ENCODE results near the gene MAU2.
"Not testable (repeated sequence)": the region's sequence is repeated elsewhere in the genome, so short reads cannot be mapped to it uniquely, and the experiment has no call there.

Gene MAU2

DNA sequence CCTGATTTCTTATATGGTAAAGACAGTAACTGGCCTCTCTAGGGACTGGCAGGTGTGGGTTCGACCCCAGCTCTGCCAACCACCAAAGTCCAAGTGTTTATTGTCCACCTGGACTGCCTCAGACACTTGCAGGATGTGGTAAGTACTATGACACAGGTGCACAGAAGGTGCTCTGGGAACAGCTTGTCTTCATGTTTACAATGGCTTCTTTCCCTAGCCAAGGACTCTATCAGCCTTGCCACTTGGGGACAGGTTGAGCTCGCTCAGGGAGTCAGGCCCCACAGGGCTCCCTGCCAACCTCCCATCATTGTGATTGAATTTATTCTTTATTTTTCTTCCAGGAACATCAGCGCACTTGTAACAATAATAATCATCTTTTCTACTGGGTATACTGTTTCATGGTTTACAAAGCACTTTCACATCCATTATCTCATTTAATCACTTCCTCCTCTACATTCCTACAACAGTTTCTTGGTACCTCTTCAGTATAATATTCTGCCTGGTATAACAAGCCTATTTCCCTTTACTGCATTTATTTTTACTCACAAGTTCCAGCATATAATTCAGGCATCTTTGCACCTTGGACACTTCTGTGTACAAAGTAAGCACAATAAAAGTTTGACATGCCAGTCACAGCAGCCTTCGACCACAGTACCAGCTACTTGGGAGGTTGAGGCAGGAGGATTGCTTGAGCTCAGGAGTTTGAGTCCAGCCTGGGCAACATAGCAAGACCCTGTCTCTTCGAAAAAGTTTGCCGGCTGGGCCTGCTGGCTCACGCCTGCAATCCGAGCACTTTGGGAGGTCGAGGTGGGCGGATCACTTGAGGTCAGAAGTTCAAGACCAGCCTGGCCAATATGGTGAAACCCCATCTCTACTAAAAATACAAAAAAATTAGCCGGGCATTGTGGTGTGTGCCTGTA, 60.6 kb downstream of the MAU2 start:
- Histone ChIP-seq H3K27ac (ENCODE audit: low read depth, low read length) (no peak overlapping the region), H3K4me1 (ENCODE audit: control insufficient read depth, insufficient read depth, low read length) (peaks cover 10% of the 10 kb centered on the region), H3K27me3 (ENCODE audit: control insufficient read depth, insufficient read depth, low read length) (no peaks in the 10 kb centered on the region), H3K36me3 (ENCODE audit: control insufficient read depth, insufficient read depth, low read length) (no peaks in the 10 kb centered on the region), H3K4me3 (ENCODE audit: low read length) (no peak overlapping the region), H3K9ac (ENCODE audit: low read length) (no peak overlapping the region)

DNA sequence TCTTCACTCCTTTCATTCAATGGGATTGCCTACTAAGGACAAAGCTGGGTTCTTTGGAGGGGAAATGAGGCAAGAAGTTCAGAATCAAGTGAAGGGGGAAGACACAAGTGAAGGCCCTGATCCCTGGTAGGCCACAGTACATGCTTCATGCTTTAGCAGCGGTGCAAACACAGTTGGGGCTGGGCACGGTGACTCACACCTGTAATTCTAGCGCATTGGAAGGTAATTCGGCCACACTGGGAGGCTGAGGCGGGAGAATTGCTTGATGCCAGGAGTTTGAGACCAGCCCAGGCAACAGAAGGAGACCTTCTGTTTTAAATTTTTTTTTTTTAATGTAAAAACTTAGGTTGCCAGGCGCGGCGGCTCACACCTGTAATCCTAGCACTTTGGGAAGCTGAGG, 61.5 kb downstream of the MAU2 start:
- H3K4me1 ChIP-seq (ENCODE audit: control insufficient read depth, insufficient read depth, low read length), result peaks cover 16% of the 10 kb centered on the region
- H3K36me3 ChIP-seq (ENCODE audit: control insufficient read depth, insufficient read depth, low read length), result no peaks in the 10 kb centered on the region
- no peak overlapping the region for H3K27ac ChIP-seq (ENCODE audit: low read depth, low read length)

GRCh38 chr19:19384486-19384885, 63.9 kb downstream of the MAU2 start:
- peak overlapping the region; percentile 70 for H3K9ac ChIP-seq (ENCODE audit: low read length)
- H3K36me3 ChIP-seq (ENCODE audit: control insufficient read depth, insufficient read depth, low read length), result no peaks in the 10 kb centered on the region
- H3K27ac ChIP-seq (ENCODE audit: low read depth, low read length), result no peak overlapping the region
- peaks cover 13% of the 10 kb centered on the region for H3K4me1 ChIP-seq (ENCODE audit: control insufficient read depth, insufficient read depth, low read length)
- H3K27me3 ChIP-seq (ENCODE audit: control insufficient read depth, insufficient read depth, low read length), result no peaks in the 10 kb centered on the region
- H3K4me3 ChIP-seq (ENCODE audit: low read length), result peak overlapping the region; percentile 73

More for the DNA sequence above, 61.5 kb downstream of the MAU2 start:
- no peak overlapping the region for H3K4me3 ChIP-seq (ENCODE audit: low read length)
- no peak overlapping the region for H3K9ac ChIP-seq (ENCODE audit: low read length)
- no peaks in the 10 kb centered on the region for H3K27me3 ChIP-seq (ENCODE audit: control insufficient read depth, insufficient read depth, low read length)

DNA sequence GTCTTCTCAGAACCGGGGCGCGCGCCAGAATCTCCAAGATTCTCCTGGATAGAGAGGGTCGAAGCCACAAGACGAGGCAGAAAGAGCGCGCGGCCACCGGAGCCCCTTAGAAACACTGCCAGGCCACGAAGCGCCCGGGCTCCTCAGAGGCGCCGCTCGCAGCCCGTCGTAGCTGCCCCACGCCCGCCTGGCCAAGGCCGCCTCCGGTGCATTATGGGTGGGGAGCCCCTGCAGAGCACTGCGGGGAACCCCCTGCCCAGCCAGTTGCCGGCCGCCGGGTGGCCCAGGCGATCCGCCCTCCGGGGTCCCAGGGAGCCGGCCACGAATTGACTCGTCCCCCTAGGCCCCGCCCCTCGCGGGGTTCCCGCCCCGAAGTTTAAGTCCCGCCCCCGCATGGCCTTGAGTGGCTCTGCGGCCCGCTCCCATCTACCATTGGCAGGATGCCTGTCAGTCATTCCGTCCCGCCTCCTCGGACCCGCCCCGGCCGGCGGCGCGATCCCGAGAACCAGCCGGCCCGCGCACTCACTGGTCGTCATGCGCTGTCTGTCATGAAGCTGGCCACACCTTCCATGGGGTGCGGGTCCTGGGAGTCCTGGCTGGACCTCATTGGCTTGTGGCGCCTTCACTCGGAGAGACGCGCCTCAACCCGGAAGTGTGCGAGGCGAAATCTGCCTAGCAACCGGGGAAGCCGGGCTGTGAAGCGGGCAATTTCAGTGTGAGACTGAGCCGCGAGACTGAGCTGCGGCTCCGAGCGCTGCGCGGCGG, 64.7 kb downstream of the MAU2 start:
- H3K9ac ChIP-seq (ENCODE audit: low read length), result peak overlapping the region; percentile 88
- peak overlapping the region; percentile 85 for H3K4me3 ChIP-seq (ENCODE audit: low read length)
- peaks cover 13% of the 10 kb centered on the region for H3K4me1 ChIP-seq (ENCODE audit: control insufficient read depth, insufficient read depth, low read length)
- no peaks in the 10 kb centered on the region for H3K36me3 ChIP-seq (ENCODE audit: control insufficient read depth, insufficient read depth, low read length)
- H3K27me3 ChIP-seq (ENCODE audit: control insufficient read depth, insufficient read depth, low read length), result no peaks in the 10 kb centered on the region
- H3K27ac ChIP-seq (ENCODE audit: low read depth, low read length), result peak overlapping the region; percentile 76

DNA sequence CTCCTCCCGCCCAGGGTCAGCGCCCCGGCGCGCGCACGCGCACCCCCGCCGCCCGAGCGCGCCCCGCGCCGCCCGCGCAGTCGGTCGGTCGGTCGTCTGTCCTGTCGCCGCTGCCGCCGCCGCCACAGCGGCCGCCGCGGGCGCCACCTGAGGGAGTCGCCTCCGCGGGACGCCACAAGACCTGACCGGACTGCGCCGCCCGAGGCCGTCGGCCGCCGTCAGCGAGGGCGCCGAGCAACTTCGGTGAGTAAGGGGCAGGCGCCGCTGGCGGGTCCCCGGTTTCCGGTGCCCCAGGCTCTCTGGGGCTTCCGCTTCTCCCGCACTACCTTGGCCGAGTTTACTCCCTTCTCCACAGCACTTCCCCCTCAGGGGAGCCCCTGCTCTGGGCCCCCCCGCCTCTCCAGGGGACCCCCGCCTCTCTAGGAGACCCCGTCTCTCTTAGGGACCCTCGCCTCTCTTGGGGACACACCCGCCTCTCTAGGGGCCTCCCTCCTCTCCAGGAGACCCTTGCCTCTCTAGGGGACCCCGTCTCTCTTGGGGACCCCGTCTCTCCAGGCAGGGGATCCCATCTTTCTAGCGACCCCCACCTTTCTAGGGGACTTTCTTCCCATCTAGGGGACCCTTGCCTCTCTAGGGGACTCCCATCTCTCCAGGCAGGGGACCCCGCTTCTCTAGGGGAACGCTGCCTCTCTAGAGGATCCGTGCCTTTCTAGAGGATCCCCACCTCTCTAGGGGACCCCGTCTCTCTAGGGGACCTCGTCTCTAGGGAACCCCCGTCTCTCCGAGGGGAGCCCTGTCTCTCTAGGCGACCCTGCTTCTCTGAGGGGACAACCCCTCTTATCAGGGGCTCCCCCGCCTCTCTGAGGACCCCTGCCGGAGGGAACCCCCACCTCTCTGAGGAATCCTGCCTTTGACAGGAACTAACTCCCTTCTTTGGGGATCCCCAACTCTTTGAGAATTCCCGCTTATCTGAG, 65.6 kb downstream of the MAU2 start:
- peak overlapping the region; percentile 76 for H3K27ac ChIP-seq (ENCODE audit: low read depth, low read length)
- no peaks in the 10 kb centered on the region for H3K27me3 ChIP-seq (ENCODE audit: control insufficient read depth, insufficient read depth, low read length)
- peak overlapping the region; percentile 85 for H3K4me3 ChIP-seq (ENCODE audit: low read length)
- H3K4me1 ChIP-seq (ENCODE audit: control insufficient read depth, insufficient read depth, low read length), result peaks cover 13% of the 10 kb centered on the region
- peak overlapping the region; percentile 88 for H3K9ac ChIP-seq (ENCODE audit: low read length)
- H3K36me3 ChIP-seq (ENCODE audit: control insufficient read depth, insufficient read depth, low read length), result no peaks in the 10 kb centered on the region

DNA sequence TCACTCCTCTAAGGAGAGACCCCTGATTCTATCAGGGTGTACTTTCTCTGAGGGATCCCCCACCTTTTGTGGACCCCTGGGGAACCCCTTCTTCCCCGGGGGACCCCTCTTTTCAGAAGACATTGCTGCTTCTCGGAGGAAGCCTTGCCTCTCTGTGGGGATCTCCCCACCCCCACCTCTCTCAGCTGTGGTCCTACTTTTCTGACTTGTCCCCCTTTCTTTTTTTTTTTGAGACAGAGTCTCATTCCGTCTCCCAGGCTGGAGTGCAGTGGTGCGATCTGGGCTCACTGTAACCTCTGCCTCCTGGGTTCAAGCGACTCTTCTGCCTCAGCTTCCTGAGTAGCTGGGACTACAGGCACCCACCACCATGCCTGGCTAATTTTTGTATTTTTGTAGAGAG, 66.5 kb downstream of the MAU2 start:
- Histone ChIP-seq H3K27me3 (ENCODE audit: control insufficient read depth, insufficient read depth, low read length) (no peaks in the 10 kb centered on the region), H3K9ac (ENCODE audit: low read length) (no peak overlapping the region), H3K27ac (ENCODE audit: low read depth, low read length) (no peak overlapping the region), H3K36me3 (ENCODE audit: control insufficient read depth, insufficient read depth, low read length) (no peaks in the 10 kb centered on the region), H3K4me1 (ENCODE audit: control insufficient read depth, insufficient read depth, low read length) (peaks cover 13% of the 10 kb centered on the region), H3K4me3 (ENCODE audit: low read length) (peak overlapping the region; percentile 85)

- no peak overlapping the region for H3K4me3 ChIP-seq (ENCODE audit: low read length)
- H3K9ac ChIP-seq (ENCODE audit: low read length), result no peak overlapping the region
- H3K36me3 ChIP-seq (ENCODE audit: control insufficient read depth, insufficient read depth, low read length), result no peaks in the 10 kb centered on the region
- peaks cover 13% of the 10 kb centered on the region for H3K4me1 ChIP-seq (ENCODE audit: control insufficient read depth, insufficient read depth, low read length)
- no peaks in the 10 kb centered on the region for H3K27me3 ChIP-seq (ENCODE audit: control insufficient read depth, insufficient read depth, low read length)
- no peak overlapping the region for H3K27ac ChIP-seq (ENCODE audit: low read depth, low read length)
Measured at GRCh38 chr19:19388568-19389555, 68.2 kb downstream of the MAU2 start.

DNA sequence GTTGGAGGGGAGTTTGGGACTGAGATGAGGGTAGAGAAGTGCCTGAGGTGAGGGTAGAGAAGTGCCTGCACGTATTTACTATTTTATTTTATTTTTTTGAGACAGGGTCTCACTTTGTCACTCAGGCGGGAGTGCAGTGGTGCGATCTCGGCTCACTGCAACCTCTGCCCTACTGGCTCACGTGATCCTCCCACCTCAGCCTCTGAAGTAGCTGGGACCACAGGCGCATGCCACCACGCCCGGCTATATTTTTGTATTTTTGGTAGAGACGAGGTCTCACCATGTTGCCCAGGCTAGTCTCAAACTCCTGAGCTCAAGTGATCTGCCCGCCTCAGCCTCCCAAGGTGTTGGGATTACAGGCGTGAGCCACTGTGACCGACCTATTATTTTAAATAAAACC, 69.1 kb downstream of the MAU2 start:
- H3K9ac ChIP-seq (ENCODE audit: low read length); H3K4me3 ChIP-seq (ENCODE audit: low read length); H3K27ac ChIP-seq (ENCODE audit: low read depth, low read length); H3K36me3 ChIP-seq (ENCODE audit: control insufficient read depth, insufficient read depth, low read length); H3K4me1 ChIP-seq (ENCODE audit: control insufficient read depth, insufficient read depth, low read length); H3K27me3 ChIP-seq (ENCODE audit: control insufficient read depth, insufficient read depth, low read length): not testable (repeated sequence)

GRCh38 chr19:19394333-19394732, 73.7 kb downstream of the MAU2 start:
- not testable (repeated sequence) for H3K9ac ChIP-seq (ENCODE audit: low read length); H3K27me3 ChIP-seq (ENCODE audit: control insufficient read depth, insufficient read depth, low read length); H3K27ac ChIP-seq (ENCODE audit: low read depth, low read length); H3K4me3 ChIP-seq (ENCODE audit: low read length); H3K36me3 ChIP-seq (ENCODE audit: control insufficient read depth, insufficient read depth, low read length); H3K4me1 ChIP-seq (ENCODE audit: control insufficient read depth, insufficient read depth, low read length)

DNA sequence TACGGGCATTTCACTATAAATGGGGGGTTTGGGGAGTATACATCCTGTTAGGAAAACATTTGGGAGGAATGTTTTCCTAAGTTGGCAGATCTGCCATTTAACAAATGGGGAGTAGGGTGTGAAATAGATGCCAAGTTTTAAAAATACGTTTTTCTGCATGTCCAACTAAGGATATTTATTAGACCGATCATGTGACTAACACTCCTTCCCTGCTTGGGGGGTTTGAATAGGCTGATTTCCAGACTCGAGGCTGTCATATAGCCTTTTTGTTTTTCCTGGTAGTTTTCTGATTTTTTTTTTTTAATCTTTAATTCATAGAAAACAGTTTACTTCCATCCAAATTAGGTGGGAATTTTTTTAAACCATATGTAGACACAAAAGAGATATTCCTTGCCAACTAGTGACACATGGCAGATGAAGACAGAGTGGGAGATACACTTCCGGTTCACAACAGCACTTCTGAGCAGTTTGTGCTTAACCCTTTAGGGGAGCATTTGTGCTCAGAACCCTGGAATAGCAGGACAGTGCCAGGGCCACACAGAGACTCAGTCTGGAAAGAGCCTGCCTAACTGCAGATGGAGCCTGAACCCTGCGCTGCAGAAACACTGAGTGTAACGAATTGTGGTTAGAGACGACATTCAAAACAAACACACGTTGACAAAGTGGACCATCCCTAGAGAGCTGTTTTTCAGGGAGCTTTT, 79.3 kb downstream of the MAU2 start:
- Histone ChIP-seq H3K9ac (ENCODE audit: low read length) (no peak overlapping the region), H3K36me3 (ENCODE audit: control insufficient read depth, insufficient read depth, low read length) (no peaks in the 10 kb centered on the region), H3K4me1 (ENCODE audit: control insufficient read depth, insufficient read depth, low read length) (no peaks in the 10 kb centered on the region), H3K27ac (ENCODE audit: low read depth, low read length) (no peak overlapping the region), H3K4me3 (ENCODE audit: low read length) (no peak overlapping the region), H3K27me3 (ENCODE audit: control insufficient read depth, insufficient read depth, low read length) (no peaks in the 10 kb centered on the region)

Measured in rectal smooth muscle tissue (tissue), 1 donor.